Activated CD8-positive, alpha-beta memory T cell treated with anti-CD3 and anti-CD28 coated beads, Interleukin-2, amount 50 U/mL, for 24 hours (primary cell): ENCODE data around the gene NTM.
"Not testable (repeated sequence)": the region's sequence is repeated elsewhere in the genome, so short reads cannot be mapped to it uniquely, and the experiment has no call there.

Experiments
- DNase-seq: peaks from one replicate; pipeline ENCODE4 v3.0.0-alpha.2; 2020; ENCODE audit errors: extremely low read depth

Gene NTM

GRCh38 chr11:131668500-131669400 lies 298.3 kb downstream of the NTM start:
- DNase-seq, result no peak

- no peak for DNase-seq
These were observed 299.0 kb downstream of the NTM start for GRCh38 chr11:131669401-131669780.

DNA sequence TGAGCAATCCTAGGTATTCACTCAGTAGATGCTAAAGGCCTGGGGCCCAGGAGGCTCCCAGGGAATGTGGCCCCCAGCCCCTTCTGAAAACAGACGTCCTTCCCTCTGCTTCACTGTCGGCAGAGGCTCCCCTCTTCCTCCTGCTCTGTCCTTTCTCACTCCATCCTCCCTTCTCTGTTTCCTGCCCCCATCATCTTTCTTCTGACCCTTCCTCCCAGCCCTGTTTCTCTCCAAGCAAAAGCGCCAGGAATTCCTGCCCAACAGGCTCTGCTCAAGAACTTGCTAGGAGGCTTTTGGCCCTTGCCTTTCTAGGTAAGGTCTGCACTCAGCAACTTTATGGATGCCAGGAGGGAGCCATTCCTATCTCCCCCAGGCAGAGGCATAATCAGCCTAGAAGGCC lies 300.5 kb downstream of the NTM start:
- no peak for DNase-seq

GRCh38 chr11:131671320-131671719 lies 300.9 kb downstream of the NTM start:
- DNase-seq, result no peak

- no peak for DNase-seq
These were observed 301.3 kb downstream of the NTM start for GRCh38 chr11:131671734-131672133.

- DNase-seq, result no peak
These were observed 301.8 kb downstream of the NTM start for GRCh38 chr11:131672191-131672590.

DNA sequence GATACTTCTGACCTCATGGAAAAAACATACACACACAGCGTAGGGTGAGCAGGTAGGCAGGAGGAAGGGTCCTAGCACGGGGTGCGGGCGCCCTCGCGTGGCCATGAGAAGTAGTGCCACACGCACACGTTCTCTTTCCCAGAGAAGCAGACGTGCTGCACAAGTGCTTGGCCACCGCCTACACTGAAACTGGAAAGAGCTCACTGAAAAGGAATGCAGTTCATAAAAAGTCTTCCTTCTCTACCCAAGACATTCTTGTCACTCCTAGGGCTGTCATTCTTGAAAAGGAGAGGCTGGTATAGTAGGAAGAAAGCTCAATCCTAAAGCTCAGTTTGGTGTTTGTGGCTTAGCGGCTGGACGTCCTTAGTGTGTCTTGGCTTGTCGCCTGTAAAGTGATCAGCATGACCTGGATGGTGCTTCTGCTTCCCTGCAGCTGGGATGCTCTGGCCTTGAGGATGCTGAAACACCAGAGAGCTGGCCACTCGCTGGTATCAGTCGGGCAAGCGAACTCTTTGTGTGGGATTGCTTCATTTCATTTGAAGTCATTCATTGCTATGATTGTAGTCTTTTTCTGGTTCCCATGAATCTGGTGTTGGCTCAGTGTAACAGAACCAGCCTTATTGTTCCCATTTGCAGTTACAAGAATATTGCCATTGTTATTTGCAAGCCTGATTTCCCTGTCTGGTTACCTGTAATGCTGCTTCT lies 303.8 kb downstream of the NTM start:
- no peak for DNase-seq

DNA sequence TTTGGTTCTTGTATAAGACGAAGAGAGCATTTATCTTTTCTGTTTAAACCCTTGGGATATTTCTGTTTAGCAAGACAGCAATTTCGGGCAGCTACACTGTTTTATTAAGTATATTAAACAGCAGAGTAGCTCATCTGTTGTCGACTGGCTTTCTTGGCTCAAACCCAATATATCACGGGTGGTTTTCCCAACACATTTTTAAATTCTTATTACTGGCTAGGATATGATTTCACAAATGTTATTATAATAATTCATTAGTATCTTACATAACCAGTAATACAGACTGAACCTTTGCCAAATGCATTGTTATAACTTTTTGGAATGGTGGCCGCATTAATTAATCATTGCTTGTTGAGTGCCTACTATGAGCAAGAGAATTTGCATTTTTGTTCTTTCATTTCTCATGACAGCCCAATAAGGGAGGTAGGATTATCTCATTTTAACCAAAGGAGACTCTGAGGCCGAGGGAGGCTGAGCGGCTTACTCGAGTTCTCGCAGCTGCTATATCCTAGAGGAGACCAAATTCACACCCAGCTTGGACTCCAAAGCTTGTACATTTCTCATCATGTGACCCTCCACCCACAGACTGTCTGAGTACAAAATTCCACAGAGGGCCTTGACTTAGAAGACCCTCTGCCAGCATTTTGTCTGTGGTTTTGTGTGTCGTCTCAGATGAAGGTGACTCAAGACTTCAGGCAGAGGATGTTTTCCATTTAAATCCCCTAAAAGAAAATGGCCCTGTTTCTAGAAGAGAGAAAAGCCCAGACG lies 304.9 kb downstream of the NTM start:
- no peak for DNase-seq

- DNase-seq, result no peak
These were observed 307.5 kb downstream of the NTM start for GRCh38 chr11:131677828-131678470.

DNA sequence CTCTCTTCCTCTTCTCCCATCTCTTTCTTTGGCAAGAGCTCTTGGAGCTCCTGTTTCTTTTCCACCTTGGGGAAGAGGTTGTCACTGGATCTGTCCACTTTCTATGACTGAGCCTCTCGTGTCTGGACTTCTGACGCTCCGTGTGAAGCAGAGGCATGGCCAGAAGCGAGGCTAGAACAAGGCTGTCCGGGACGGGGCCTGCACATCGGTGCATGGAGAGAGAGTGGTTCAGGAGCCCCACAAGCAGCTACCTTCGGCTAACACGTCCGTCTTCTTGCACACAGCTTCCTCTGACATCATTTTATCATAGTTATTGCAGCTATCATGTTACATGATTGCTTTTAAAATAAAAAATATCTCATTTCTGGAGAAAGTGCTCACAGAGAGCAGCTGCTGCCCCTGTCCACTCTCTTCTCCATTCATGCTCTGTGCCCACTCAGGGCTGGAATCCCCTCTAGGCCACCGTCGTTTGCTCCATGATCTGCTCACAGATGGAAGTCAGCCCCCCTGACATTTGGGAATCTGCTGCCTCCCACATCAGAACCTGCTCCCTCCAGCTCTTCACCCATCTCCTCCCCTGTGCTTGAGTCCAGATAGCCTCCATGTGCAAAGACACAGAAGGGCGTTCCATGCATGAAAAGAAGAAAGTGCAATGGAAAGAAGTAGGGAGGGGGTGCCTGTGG lies 308.4 kb downstream of the NTM start:
- DNase-seq, result no peak

DNA sequence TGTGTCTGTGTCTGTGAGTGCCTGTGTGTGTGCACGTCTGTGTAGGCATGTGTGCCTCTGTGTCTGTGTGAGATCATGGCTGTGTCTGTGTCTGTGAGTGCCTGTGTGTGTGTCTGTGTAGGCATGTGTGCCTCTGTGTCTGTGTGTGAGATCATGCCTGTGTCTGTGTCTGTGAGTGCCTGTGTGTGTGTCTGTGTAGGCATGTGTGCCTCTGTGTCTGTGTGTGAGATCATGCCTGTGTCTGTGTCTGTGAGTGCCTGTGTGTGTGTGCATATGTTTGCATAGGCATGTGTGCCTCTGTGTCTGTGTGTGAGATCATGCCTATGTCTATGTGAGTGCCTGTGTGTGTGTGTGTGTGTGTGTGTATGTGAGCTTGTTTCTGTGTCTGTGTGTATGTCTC lies 310.0 kb downstream of the NTM start:
- DNase-seq, result not testable (repeated sequence)

- no peak for DNase-seq
These were observed 311.5 kb downstream of the NTM start for GRCh38 chr11:131681920-131682319.

DNA sequence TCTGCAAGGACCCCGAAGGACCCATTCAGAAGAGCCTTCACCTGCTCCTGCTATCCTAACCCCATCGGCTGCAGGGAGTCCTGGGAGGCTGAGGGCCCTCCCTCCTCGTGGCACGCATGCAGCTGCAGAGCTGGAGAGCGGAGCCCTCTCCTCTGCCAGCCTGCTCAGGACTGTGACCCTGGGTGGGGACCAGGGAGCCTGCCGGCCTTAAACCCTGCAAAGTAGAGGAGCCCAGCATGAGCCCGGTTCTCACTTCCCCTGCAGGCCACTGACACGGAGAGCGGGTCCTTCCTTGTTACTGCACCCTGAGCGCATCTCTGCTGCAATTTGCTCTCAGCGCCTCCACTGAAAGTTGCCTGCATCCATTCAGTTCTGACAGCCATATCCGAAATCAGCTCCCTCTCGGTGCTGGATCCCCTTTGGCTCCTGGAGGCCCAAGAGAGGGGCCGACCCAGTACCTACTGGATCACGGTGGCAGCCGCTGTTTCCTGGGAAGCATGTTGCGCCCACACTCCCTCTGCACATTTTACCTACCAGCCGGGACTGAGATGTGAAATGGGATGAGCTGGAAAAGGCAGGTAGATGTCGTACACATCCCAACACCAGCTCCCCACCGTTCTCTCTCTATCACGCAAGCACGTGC lies 312.1 kb downstream of the NTM start:
- DNase-seq, result no peak

GRCh38 chr11:131683131-131683530 lies 312.7 kb downstream of the NTM start:
- DNase-seq, result no peak

GRCh38 chr11:131683666-131684065 lies 313.3 kb downstream of the NTM start:
- DNase-seq, result no peak

GRCh38 chr11:131684111-131685060 lies 314.0 kb downstream of the NTM start:
- no peak for DNase-seq

DNA sequence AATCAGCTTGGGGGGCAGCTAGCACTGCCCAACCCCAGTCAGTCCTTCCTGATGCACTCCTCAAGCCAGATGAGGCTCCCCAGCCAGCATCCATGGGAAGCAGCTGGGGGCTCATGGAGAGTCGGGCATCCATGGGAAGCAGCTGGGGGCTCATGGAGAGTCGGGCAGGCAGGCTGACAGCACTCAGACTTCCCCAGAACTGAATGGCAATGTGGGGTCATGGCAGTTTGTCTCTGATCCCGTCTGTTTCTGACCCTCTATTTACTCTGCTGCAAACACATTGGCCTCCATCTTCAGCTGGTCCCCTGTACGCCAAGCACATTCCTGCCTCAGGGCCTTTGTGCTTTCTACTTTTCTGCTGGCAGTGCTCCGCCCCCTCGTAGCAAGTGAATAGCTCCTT lies 314.8 kb downstream of the NTM start:
- DNase-seq, result no peak

GRCh38 chr11:131685906-131686305 lies 315.5 kb downstream of the NTM start:
- no peak for DNase-seq

- no peak for DNase-seq
These were observed 316.4 kb downstream of the NTM start for GRCh38 chr11:131686836-131687235.
